ENCODE results near the gene NOVA2.
A peak's percentile ranks its signal among the peaks of the same experiment; 100 is the strongest.

Gene NOVA2

GRCh38 chr19:45890877-45891276 is 82.8 kb downstream of the NOVA2 start:
- no peak for DNase-seq

- DNase-seq, result no peak
Measured at GRCh38 chr19:45889210-45889885, 84.3 kb downstream of the NOVA2 start.

GRCh38 chr19:45887200-45887710 is 86.4 kb downstream of the NOVA2 start:
- DNase-seq, result no peak

- DNase-seq, result peak; percentile 80 to 83
Measured at GRCh38 chr19:45886427-45887199, 87.1 kb downstream of the NOVA2 start.

GRCh38 chr19:45885556-45886426 is 87.9 kb downstream of the NOVA2 start, which contains the start of gene IRF2BP1:
Gene IRF2BP1, minus strand, starts transcription at chr19:45886141. Its CDS starts 367 bp downstream, at chr19:45885774.
- peak; percentile 74 to 85 for DNase-seq

- DNase-seq, result peak in 1 of 2 experiments; percentile 23
Measured at GRCh38 chr19:45884682-45885555, 88.7 kb downstream of the NOVA2 start.

GRCh38 chr19:45883881-45884681 is 89.6 kb downstream of the NOVA2 start:
- DNase-seq, result no peak
